Suprapubic skin (tissue), 3 donors: Measurements from ENCODE around the gene GPRC5C.

ENCODE experiments used
- CTCF ChIP-seq, 2 donors: fragments of 200-600 bp in 1 of 2; fragments of 450-650 bp in 1 of 2; sonication (generic) in 1 of 2; IDR thresholded peaks; one replicate each; pipeline ENCODE4 v1.5.1; 2016 to 2019; ENCODE audit warnings: antibody characterized with exemption in 2 of 2, mild to moderate bottlenecking in 1 of 2, moderate library complexity in 1 of 2
- POLR2A ChIP-seq, 2 donors: fragments of 450-650 bp; IDR thresholded peaks; one replicate each; pipeline ENCODE4 v1.6.1; 2017; ENCODE audit warnings: antibody characterized with exemption in 2 of 2, mild to moderate bottlenecking in 2 of 2, moderate library complexity in 2 of 2

- TF ChIP-seq CTCF (IDR thresholded peaks at IDR 0.05) = no peak
- TF ChIP-seq POLR2A (IDR thresholded peaks at IDR 0.05) = no peak
Measured at GRCh38 chr17:74448756-74449155, 16.9 kb downstream of the GPRC5C start.
